ENCODE measurements around the gene MCC.

GRCh38 chr5:113150221-113150620, 338.0 kb downstream of the MCC start:
- TF ChIP-seq POLR2AphosphoS5 (IDR thresholded peaks at IDR 0.05; ENCODE audit: low read depth, low read length) (no peak), SIN3A (IDR thresholded peaks at IDR 0.05; ENCODE audit: borderline replicate concordance, insufficient read depth, low read length) (no peak)
- TF ChIP-seq, protein P1, sequence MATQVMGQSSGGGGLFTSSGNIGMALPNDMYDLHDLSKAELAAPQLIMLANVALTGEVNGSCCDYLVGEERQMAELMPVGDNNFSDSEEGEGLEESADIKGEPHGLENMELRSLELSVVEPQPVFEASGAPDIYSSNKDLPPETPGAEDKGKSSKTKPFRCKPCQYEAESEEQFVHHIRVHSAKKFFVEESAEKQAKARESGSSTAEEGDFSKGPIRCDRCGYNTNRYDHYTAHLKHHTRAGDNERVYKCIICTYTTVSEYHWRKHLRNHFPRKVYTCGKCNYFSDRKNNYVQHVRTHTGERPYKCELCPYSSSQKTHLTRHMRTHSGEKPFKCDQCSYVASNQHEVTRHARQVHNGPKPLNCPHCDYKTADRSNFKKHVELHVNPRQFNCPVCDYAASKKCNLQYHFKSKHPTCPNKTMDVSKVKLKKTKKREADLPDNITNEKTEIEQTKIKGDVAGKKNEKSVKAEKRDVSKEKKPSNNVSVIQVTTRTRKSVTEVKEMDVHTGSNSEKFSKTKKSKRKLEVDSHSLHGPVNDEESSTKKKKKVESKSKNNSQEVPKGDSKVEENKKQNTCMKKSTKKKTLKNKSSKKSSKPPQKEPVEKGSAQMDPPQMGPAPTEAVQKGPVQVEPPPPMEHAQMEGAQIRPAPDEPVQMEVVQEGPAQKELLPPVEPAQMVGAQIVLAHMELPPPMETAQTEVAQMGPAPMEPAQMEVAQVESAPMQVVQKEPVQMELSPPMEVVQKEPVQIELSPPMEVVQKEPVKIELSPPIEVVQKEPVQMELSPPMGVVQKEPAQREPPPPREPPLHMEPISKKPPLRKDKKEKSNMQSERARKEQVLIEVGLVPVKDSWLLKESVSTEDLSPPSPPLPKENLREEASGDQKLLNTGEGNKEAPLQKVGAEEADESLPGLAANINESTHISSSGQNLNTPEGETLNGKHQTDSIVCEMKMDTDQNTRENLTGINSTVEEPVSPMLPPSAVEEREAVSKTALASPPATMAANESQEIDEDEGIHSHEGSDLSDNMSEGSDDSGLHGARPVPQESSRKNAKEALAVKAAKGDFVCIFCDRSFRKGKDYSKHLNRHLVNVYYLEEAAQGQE (IDR thresholded peaks at IDR 0.05; ENCODE audit: insufficient read depth in 1 of 2, low read depth in 2 of 2, low read length in 2 of 2), result no peak
